LNCaP clone FGC (cell line): Measurements from ENCODE around the gene TSHR.

Experiments used
- DNase-seq: peaks from one replicate; pipeline ENCODE4 v3.0.0-alpha.2; 2011; ENCODE audit warnings: low read depth
- H3K4me3 ChIP-seq: 2 replicates; pipeline ENCODE4 v1.5.1; 2011; ENCODE audit warnings: mild to moderate bottlenecking, low read depth, low read length, control low read depth
- TF ChIP-seq, protein P1 (sequence below): IDR thresholded peaks from 2 replicates; pipeline ENCODE4 v1.5.1; 2012; ENCODE audit warnings: mild to moderate bottlenecking; ENCODE audit not compliant: control insufficient read depth, insufficient read depth; ENCODE audit errors: extremely low read depth

TSHR gene

DNA sequence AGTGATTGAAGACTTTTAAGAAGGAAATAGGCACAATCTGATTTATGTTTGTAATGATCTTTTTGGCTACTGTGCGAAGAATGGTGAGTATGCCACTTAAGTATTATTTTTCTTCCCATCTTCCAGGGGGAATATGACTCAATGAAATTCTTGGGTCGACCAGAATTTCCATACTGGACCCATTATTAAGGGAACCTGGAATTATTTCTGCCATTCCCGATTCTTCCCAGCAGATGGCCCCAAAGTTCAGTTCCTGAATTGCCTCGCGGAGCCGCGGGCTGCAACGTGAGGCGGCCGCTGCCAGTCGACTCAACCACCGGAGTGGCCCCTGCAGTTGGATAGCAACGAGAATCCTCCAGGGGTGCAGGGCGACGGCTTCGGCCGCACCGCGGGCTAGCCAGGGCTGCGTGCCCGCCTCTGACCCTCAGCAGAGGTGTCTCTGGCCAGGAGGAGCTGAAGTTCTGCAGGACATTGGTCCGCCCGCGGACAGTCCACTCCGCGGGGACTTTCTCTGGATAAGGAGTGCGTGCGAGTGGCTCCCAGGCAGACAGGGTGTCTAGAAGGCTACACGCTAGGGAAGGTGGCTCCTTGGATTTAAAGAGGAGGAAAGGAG lies 628 bp upstream of the TSHR start:
- TF ChIP-seq, protein P1, sequence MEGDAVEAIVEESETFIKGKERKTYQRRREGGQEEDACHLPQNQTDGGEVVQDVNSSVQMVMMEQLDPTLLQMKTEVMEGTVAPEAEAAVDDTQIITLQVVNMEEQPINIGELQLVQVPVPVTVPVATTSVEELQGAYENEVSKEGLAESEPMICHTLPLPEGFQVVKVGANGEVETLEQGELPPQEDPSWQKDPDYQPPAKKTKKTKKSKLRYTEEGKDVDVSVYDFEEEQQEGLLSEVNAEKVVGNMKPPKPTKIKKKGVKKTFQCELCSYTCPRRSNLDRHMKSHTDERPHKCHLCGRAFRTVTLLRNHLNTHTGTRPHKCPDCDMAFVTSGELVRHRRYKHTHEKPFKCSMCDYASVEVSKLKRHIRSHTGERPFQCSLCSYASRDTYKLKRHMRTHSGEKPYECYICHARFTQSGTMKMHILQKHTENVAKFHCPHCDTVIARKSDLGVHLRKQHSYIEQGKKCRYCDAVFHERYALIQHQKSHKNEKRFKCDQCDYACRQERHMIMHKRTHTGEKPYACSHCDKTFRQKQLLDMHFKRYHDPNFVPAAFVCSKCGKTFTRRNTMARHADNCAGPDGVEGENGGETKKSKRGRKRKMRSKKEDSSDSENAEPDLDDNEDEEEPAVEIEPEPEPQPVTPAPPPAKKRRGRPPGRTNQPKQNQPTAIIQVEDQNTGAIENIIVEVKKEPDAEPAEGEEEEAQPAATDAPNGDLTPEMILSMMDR, result peak; percentile 83
- peak overlapping the region; percentile 55 for H3K4me3 ChIP-seq
- peak; percentile 22 for DNase-seq

- DNase-seq, result no peak
- no peak overlapping the region for H3K4me3 ChIP-seq
- TF ChIP-seq, protein P1, result no peak
These were observed 681 bp downstream of the TSHR start for GRCh38 chr14:80956102-80956501.

GRCh38 chr14:80956922-80957321 lies 1.5 kb downstream of the TSHR start:
- no peak overlapping the region for H3K4me3 ChIP-seq
- no peak for DNase-seq
- TF ChIP-seq, protein P1, result no peak

GRCh38 chr14:80957613-80958012 lies 2.2 kb downstream of the TSHR start:
- no peak overlapping the region for H3K4me3 ChIP-seq
- no peak for DNase-seq
- TF ChIP-seq, protein P1, result no peak

GRCh38 chr14:80958226-80958625 lies 2.8 kb downstream of the TSHR start:
- TF ChIP-seq, protein P1, result no peak
- DNase-seq, result no peak
- H3K4me3 ChIP-seq, result no peak overlapping the region

DNA sequence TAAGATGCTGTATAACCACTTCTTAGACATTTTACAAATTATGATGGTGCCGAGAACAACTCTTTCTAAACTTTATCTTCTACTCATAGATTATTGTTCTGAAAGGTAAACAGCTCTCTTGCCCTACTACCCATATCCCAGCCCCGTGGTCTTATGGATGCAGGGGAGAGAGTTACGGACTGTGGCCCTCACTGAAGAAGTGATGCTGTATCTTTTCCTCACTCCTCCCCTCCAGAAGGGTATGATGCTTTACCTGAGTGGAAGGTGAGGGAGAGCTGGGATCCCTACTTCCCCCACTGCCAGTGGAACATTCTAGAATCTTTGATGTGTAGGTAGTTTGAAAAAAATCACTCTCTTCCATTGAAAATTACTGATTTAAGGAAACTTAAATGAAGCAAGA lies 3.5 kb downstream of the TSHR start:
- H3K4me3 ChIP-seq, result no peak overlapping the region
- no peak for DNase-seq
- TF ChIP-seq, protein P1, result no peak

DNA sequence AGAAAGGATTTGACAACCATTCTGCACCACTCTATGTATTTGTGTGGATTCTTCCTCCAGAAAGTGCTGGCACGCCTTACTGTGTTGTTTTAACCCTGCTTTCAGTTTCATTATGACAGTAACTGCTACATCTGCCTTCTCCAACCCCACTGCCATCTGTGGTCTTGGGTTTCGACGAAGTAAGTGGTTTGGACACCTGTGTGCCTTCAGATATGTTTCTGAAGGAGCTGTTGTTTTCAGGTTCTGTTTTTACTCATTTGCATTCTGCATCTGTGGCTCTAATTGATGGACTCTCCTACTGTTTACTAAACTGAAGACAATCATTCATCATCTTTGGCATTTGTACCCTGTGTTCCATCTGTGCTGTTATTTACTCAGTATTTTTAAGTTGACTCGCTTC lies 4.1 kb downstream of the TSHR start:
- H3K4me3 ChIP-seq, result no peak overlapping the region
- no peak for DNase-seq
- TF ChIP-seq, protein P1, result no peak
